NCI-H2029 treated with DMSO at 0.1 percent for 48 hours (cell line): ENCODE measurements around the gene GYG2.

Experiments used
- DNase-seq: peaks from one replicate; lab custom pipeline; 2025; lab: John Stamatoyannopoulos, UW

GYG2 gene

GRCh38 chrX:2817036-2817435, 11.7 kb upstream of the GYG2 start:
- DNase-seq = no peak

GRCh38 chrX:2819345-2820135, 9.2 kb upstream of the GYG2 start:
- no peak for DNase-seq

GRCh38 chrX:2820136-2820771, 8.5 kb upstream of the GYG2 start:
- no peak for DNase-seq

- DNase-seq = no peak
These were observed 4.8 kb upstream of the GYG2 start for GRCh38 chrX:2823795-2824386.

GRCh38 chrX:2824886-2825285, 3.8 kb upstream of the GYG2 start:
- DNase-seq = no peak

GRCh38 chrX:2828959-2829411, 255 bp downstream of the GYG2 start:
- no peak for DNase-seq

GRCh38 chrX:2829469-2830246, 928 bp downstream of the GYG2 start:
- no peak for DNase-seq

GRCh38 chrX:2831471-2832228, 2.9 kb downstream of the GYG2 start:
- DNase-seq = no peak

- DNase-seq = no peak
These were observed 9.2 kb downstream of the GYG2 start for GRCh38 chrX:2837961-2838360.

- no peak for DNase-seq
These were observed 12.2 kb downstream of the GYG2 start for GRCh38 chrX:2840961-2841360.

- no peak for DNase-seq
These were observed 12.8 kb downstream of the GYG2 start for GRCh38 chrX:2841537-2841936.

GRCh38 chrX:2846992-2847391, 18.3 kb downstream of the GYG2 start:
- no peak for DNase-seq

- DNase-seq = no peak
These were observed 20.2 kb downstream of the GYG2 start for GRCh38 chrX:2848871-2849301.

GRCh38 chrX:2854918-2855317, 26.2 kb downstream of the GYG2 start:
- no peak for DNase-seq

GRCh38 chrX:2855761-2856160, 27.0 kb downstream of the GYG2 start:
- DNase-seq = no peak

GRCh38 chrX:2857566-2857965, 28.8 kb downstream of the GYG2 start:
- DNase-seq = no peak

GRCh38 chrX:2859197-2859797, 30.6 kb downstream of the GYG2 start:
- no peak for DNase-seq

GRCh38 chrX:2862404-2862803, 33.7 kb downstream of the GYG2 start:
- DNase-seq = no peak

- DNase-seq = no peak
These were observed 34.9 kb downstream of the GYG2 start for GRCh38 chrX:2863646-2864045.

- no peak for DNase-seq
These were observed 38.5 kb downstream of the GYG2 start for GRCh38 chrX:2867206-2867605.

GRCh38 chrX:2870650-2871049, 41.9 kb downstream of the GYG2 start:
- DNase-seq = no peak
